NCI-H1694 treated with DMSO at 0.1 percent for 48 hours (cell line): Measurements from ENCODE around the gene DENND6B.
A peak's percentile ranks its signal among the peaks of the same experiment; 100 is the strongest.
"Not testable (repeated sequence)": the region's sequence is repeated elsewhere in the genome, so short reads cannot be mapped to it uniquely, and the experiment has no call there.

Experiments used
- DNase-seq: peaks from one replicate; lab custom pipeline; 2025; lab: John Stamatoyannopoulos, UW

The DENND6B gene

GRCh38 chr22:50289151-50289941 lies 37.5 kb downstream of the DENND6B start:
- no peak for DNase-seq

DNA sequence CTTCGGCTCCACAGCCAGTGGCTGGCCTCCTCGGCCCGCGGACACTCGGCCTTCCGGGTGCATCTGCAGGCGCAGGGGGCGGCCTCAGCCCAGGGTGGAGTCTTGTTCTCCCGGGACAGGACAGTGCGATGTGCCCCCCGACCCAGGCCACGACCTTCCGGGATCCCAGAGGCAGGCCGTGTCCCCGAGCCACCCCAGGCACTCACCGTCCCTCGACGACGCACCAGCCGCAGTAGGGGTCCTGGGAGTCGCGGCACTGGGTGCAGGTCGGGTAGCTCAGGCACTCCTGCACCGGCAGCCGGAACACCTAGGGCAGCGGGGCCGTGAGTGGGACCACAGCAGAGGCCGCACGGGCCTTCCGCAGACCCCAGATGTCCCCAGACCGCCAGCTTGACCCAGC lies 39.1 kb downstream of the DENND6B start:
- no peak for DNase-seq

DNA sequence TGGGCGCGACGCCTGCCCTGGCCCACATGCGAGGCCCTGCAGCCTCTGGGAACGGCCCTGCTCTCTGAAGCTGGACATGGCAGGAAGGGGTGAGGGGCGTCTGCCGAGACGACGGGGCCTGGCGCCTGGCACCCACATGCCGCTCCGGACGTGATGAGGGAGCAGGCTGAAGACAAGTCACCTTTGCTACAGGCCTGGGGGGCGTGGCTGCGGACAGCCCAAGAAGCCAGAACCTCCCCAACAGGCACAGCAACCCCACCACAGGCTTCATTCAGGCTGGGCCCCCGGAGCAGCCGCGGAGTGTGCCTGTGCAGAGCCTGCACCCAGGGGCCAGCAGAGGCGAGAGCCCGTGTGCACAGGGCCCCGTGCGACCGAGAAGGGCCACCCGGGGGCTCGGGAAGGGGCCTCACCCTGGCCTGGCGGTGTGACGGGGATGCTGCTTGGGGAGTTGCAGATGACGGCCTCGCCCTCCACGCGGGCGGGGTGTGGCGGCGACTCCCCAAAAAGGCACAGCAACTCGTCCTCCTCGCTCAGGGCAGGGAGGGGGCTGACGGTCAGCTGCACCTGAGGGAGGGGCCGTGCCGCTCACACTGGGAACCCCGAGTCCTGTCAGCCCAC lies 40.0 kb downstream of the DENND6B start:
- DNase-seq: no peak

GRCh38 chr22:50286275-50286674 lies 40.5 kb downstream of the DENND6B start:
- no peak for DNase-seq

- DNase-seq: no peak
Measured at GRCh38 chr22:50285568-50286229, 41.1 kb downstream of the DENND6B start.

GRCh38 chr22:50284479-50284878 lies 42.3 kb downstream of the DENND6B start:
- no peak for DNase-seq

- DNase-seq: no peak
Measured at GRCh38 chr22:50283821-50284220, 43.0 kb downstream of the DENND6B start.

DNA sequence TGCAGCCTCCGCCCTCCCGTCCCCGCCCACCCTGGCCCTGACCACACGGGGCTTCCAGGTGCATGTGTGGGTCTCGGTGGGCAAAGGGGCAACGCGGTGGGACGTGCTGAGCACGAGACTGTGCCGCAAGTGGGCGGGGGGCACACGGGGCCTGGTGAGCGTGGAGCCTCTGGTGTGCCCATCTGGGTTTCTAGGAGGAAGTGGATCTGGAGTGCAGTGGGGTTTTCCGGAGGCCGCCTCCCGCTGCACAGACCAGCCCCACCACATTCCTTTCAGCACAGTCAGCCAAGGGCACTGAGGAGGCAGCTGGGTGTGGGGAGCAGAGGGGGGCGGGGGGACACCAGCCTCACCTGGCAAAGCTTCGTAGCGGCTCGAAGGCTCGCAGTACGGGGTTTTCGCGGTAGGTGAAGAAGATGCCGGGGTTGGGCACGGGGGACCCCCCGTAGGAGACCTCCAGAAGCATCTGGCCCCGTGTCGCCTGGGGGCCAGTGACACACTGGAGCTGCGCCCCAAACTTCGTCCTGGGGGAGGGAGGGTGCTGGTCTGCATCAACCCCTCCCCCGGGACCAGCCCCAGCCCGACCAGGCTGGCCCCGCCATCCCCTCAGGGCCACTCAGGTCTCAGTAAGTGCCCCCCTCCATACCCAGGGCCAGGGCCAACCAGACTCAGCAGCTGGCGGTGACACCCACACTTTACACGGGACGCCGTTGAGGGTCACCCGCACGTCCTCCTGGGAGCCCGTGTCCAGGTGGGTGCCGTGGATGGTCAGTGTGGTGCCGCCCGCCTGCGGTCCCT lies 44.3 kb downstream of the DENND6B start:
- DNase-seq: no peak

- no peak for DNase-seq
Measured at GRCh38 chr22:50281957-50282356, 44.9 kb downstream of the DENND6B start.

- no peak for DNase-seq
Measured at GRCh38 chr22:50281384-50281760, 45.4 kb downstream of the DENND6B start.

GRCh38 chr22:50280708-50281383 lies 46.0 kb downstream of the DENND6B start:
- DNase-seq: no peak

GRCh38 chr22:50280022-50280707 lies 46.6 kb downstream of the DENND6B start:
- DNase-seq: no peak

DNA sequence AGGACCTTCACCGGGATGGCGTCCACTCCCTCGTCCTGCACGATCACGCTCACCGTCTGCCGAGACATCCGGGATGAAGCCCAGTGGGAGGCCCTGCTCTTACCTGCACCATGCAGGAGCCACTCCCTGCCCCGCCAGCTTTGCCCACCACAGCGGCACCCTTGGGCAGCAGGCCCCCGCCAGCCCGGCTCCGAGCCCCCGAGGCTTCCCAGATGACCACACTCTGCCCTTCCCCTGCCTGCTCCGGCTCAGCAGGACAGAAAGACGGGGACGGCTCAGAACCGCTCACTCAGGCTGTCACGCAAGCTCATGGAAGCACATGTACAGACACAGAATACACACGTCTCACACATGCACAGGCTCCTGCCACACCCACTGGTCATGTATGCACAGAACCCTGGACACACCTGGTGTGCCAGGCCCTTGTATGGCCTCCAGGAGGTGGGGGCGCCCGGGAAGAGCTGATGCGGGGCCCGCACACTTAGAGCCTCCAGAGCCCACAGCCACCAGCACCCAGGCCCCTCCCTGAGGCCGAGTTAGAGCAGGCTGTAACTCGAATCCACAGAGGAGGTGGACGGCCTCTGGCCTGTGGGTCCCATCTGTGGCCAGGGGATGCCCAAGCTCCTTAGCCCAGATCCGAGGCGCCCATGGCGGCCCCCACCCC lies 47.7 kb downstream of the DENND6B start:
- no peak for DNase-seq

DNA sequence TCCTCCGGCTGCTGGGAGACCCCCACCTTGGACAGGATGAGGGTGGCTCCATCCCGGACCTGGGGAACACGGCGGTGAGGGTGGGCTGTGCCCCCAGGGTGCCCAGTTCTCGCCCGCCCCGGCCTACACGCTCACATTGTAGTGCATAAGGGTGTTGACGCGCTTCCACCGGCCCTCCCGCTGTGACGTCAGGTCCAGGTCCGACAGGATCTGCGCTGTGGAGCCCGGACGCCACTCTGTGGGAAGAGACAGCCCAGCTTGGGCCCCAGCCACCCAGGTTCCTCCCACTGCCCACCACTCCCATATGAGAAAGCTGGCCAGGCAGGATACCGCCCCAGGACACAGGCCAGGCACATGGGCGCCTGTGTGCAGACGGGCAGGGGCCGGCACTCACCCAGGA lies 48.4 kb downstream of the DENND6B start:
- no peak for DNase-seq

DNA sequence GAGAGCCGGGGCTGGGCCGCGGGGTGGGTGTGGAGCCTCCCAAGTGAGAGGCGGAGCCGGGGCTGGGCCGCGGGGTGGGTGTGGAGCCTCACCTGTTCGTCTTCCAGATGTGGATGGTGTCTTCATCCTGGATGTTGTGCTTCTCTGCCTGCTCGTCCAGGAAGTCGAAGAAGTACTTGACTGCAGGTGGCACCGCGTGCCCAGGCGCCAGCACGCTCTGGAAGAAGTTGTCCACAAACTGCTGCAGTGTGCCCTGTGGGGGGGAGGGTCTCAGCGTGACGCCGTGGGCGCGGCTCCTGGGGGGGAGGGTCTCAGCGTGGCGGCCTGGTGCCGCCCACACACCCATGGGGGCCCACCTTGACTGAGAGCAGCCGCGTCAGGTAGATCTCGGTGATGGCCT lies 49.1 kb downstream of the DENND6B start:
- DNase-seq: no peak

DNA sequence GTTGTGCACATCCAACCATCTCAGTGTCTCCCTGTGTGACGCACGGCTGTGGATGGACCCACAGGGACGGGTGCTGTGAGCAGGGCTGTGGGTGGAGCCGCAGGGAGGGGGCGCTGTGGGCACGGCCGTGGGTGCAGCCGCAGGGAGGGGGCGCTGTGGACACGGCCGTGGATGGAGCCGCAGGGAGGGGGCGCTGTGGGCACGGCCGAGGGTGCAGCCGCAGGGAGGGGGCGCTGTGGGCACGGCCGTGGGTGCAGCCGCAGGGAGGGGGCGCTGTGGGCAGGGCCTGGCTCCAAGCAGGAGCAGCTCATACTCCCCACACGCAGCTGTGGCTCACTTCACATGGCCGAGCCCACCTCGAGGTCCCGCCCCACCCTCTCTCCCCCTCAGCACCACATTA lies 50.7 kb downstream of the DENND6B start:
- DNase-seq: peak; percentile 43

DNA sequence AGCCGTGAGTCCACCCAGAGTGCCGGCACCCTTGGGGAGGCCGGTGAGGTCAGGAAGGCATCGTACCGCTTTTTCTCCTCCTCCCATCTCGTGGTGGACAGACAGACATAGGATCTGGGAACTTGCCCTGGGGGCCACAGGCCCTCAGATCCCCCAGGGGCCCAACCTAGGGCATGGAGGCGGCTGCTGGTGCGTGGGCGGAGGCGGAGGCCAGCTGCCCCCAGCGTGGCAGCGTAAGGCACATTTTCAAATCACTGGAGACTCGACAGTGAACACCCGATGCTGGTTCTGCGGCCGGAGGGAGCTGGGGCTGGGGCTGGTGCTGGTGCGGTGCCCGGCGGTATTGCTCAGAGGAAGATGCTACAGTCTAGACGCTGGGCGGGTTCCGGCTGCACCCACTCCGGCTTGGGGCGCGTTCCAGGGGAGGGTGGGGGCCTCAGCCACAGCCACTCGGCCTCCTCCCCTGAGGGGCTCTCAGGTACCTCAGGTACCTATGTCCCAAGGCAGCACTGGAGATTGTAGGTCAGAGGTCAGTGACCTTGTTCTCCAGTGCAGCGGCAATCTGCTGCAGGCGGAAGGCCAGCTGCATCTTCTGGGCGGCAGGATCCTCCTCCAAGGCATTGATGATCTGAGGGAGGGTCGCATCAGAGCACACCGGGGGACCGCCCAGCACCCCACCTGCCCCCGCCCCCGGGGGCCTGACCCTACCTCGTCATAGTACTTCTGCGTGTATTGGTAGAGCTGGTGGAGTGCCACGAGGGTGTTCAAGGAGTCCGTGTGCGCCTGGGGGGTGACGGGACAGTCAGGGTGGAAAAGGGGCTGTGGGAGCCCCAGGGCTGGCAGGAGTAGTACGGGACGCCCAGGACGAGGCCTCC lies 51.4 kb downstream of the DENND6B start:
- DNase-seq: no peak

DNA sequence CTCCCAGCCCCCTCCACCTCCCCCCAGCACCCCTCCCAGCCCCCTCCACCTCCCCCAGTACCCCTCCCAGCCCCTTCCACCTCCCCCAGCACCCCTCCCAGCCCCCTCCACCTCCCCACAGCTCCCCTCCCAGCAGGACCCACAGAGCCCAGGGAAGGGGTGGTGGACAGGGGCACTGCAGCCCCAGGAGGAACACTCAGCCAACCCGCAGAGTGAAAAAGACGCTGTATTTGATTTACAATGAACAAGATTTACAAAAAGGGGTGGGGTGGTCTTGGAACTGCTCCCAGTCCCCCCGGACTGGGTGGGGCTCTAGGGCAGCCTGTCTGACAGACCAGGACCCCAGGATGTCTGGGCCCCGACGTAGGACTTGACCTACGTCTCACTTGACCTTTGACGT lies 52.0 kb downstream of the DENND6B start:
- DNase-seq: no peak

GRCh38 chr22:50274311-50274710 lies 52.5 kb downstream of the DENND6B start:
- DNase-seq: peak; percentile 74

DNA sequence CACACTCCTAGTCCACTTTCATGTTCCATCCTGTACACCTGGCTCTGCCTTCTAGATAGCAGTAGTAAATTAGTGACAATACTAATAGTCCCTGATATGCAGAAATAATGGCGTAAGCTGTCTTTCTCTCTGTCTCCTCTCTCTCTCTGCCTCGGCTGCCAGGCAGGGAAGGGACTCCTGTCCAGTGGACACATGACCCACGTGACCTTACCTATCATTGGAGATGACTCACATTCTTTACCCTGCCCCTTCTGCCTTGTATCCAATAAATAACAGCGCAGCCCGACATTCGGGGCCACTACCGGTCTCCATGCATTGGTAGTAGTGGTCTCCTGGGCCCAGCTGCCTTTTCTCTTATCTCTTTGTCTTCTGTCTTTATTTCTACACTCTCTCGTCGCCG lies 53.0 kb downstream of the DENND6B start:
- DNase-seq: not testable (repeated sequence)
